Hematopoietic multipotent progenitor cell treated with erythropoietin and hydrocortisone succinate and interleukin-3 and kit ligand, for 4 days (in vitro differentiated cells): ENCODE data around the gene ZSCAN31.
"Not testable (repeated sequence)": the region's sequence is repeated elsewhere in the genome, so short reads cannot be mapped to it uniquely, and the experiment has no call there.

Experiments
- DNase-seq: peaks from one replicate; pipeline ENCODE4 v3.0.0-alpha.2; 2015

The ZSCAN31 gene

GRCh38 chr6:28312939-28313338, 23.0 kb downstream of the ZSCAN31 start:
- DNase-seq, result no peak

DNA sequence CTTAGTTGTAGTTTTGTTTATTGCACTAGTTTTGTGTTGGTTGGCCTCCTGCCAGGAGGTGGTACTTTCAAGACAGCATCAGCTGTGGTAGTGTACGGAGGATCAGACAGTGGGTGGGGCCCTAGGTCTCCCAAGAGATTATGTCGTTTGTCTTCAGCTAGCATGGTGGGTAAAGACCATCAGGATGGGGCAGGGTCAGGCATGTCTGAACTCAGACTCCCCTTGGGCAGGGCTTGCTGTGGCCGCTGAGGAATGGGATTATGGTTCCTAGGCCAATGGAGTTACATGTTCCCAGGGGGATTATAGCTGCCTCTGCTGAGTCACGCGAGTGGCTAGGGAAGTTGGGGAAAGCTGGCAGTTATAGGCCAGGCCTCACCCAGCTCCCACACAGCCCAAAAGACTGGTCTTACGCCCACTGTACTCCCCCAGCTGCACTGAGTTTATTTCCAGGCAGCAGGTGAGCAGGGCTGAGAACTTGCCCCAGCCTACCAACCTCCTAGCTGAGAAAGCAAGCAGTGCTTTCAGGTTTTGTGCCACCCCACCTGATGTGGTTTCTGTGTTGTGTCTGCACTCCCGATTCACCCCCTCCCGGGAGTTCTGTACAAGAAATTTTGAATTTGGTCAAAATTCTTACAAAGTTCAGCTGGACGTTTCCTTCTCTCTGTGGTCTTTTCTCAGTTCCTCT, 24.7 kb downstream of the ZSCAN31 start:
- DNase-seq, result no peak

GRCh38 chr6:28306363-28306762, 29.6 kb downstream of the ZSCAN31 start:
- DNase-seq, result not testable (repeated sequence)

DNA sequence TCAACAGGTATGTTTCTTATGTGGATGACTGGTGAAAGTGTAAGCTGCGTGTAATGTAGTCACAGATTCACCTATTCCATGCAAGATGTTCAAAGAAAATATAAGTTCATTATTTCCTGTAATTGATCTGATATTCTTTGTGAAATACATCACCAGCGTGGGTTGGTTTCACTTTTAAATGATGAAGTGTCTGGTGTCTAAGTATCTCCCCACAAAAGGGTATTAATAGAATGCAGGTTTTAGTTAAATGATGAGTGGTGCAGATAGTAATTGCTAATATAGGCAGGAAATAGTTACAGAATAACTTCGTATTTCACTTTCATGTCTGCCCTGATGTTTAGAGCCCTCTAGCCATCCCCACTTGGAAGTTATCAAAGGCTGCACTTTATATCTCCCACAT, 32.4 kb downstream of the ZSCAN31 start:
- DNase-seq, result no peak

DNA sequence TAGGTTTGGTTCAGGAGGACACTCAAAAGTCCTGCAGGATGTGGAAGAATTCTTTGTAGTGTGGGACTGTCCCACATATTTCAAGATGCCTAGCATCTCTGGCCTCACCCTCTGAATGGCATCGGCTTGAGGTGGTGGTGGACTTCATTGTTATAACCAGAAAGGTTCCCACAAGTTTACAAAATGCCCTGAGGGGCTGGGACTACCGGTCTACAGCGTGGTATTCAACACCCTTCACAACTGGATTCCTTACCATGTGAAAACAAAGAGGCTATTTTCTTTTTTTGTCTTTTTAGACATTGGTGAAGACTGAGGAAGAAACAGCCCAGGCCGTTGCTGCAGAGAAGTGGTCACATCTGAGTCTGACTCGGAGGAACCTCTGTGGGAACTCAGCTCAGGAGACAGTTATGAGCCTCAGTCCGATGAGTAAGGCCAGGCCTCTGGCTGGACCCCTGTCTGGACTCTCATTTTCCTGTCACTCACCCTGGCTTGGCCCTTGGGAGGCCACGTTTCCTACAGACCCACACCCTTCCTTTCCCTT, 39.4 kb downstream of the ZSCAN31 start:
- no peak for DNase-seq

- DNase-seq, result no peak
Observed at GRCh38 chr6:28295326-28295725, 40.6 kb downstream of the ZSCAN31 start.

- DNase-seq, result no peak
Observed at GRCh38 chr6:28291573-28291972, 44.4 kb downstream of the ZSCAN31 start.

DNA sequence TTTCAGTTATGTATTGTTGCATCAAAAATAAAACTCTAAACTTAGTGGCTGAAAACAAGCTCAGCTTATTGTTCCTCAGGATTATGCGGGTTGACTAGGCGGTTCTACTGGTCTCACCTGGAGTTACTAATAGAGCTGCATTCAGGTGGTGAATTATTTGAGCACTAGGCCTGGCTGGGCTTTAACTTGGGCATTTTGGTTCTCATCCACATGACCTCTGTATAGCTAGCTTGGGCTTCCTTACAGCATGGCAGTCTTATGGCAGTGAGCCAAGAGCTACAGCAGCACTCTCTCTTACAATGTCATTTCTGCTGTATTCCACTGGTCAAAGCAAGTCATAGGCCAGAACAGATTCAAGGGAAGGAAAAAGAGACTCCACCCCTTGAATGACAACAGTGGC, 53.0 kb downstream of the ZSCAN31 start:
- peak; percentile 48 for DNase-seq

DNA sequence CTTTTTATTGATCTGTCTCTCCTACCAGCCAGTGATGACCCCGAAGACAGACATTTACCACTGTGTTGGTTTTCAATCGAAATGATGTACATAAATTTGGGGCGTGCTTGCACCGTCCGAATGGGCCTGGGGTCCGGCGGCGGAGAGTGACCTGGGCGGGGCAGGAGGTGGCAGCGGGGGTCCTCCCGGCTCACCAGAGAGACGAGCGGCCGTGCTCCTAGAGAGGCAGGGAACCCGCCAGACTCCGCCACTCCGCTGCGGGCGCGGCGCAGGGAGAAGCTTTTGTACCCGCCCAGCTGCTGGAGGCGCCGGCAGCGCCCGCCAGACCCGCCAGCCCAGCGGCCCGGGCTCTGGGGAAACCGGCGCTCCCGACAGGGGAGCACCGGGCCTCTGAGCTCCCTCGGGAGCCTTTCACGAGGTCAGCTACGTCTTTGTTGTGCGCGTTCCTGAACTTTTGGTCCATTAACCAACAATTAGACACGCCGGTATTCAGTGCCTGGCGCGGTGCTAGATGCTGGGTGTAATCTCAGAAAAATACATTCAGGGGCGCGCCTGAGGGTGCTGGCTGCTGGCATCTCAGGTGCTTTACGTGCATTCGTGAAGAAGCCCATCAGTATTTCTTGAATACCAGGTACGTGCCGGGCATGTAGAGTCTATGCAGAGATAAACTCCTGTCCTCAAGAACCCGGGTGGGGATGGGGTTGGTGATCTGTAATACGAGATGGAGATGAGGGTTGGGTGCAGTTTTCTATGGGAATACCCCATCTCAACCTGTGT, 54.5 kb downstream of the ZSCAN31 start, which contains the start of gene PGBD1:
TSS of gene PGBD1 (plus strand) at position 285 of the 777 bp plus-strand sequence. CDS start 2,242 bp downstream, outside the sequence.
- DNase-seq, result peak; percentile 91

DNA sequence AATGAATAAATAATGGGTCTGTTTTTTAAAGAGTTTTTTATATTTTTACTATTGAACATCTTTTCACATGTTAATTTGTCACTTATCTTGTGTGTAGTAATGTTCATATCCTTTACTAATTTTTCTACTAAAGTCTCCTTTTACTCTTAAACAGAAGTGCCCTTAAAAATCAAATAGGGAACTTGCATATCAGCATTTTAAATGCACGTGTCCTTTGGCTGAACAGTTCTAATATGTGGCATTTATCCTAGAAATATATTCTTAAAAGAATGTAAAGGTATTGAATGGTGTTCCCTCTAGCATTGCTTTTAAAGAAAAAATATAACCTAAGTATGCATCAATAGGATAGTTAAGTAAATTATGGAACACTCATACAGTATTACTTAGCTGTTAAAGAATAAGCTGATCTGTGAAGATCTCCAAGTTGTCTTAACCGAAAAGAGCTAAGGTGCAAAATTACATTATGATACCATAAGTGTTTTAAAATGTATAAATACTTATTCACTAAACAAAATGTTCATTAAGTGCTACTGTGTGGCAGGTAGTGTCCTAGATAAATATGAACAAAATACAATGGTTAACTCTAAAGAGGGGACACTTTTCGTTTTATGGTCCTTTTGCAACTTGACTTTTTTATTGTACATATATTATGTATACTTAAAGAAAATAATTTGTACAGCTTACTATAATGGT, 55.2 kb downstream of the ZSCAN31 start:
- DNase-seq, result peak; percentile 12

DNA sequence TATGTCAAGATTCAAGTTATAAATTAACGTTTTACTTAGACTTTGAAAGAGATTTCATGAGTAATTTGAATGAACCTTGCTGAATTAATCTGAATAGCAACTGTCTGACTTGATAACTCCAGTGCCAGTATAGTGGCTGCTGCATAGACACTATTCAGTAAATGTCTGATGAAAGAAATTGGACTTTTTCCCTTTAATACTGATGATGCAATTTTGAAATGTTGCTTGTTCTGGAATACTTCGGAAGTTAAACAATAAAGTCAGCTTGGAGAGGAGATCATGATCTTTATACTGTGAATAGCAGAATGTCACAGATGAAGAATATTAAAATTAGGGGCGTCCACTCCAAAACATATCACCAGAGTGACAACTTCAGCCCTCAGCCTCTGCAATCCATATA, 58.2 kb downstream of the ZSCAN31 start:
- DNase-seq, result no peak

- DNase-seq, result no peak
Observed at GRCh38 chr6:28274888-28275287, 61.1 kb downstream of the ZSCAN31 start.
